Immature natural killer cell (primary cell): Measurements from ENCODE around the gene MAGI1. TPM values are rescaled to one million over a fixed set of nuclear protein-coding genes. Genes with fewer than 3 reads are reported as not detected.

ENCODE experiments used
- DNase-seq, 3 donors: peaks; one replicate each; pipeline ENCODE4 v3.0.0; 2022; ENCODE audit warnings: mixed read lengths in 1 of 3
- H3K27ac Mint-ChIP-seq, 6 donors: one replicate each; pipeline ENCODE4 v1.8.0; 2020; ENCODE audit warnings: mixed read lengths in 6 of 6, mild to moderate bottlenecking in 5 of 6, inconsistent platforms in 4 of 6, moderate library complexity in 3 of 6
- H3K27me3 Mint-ChIP-seq, 3 donors: one replicate each; pipeline ENCODE4 v1.8.0; 2020 to 2021; ENCODE audit warnings: low read depth in 3 of 3, mild to moderate bottlenecking in 3 of 3, mixed read lengths in 3 of 3, moderate library complexity in 3 of 3, inconsistent platforms in 1 of 3
- H3K36me3 Mint-ChIP-seq, 3 donors: one replicate each; pipeline ENCODE4 v1.8.0; 2020; ENCODE audit warnings: mixed read lengths in 3 of 3, inconsistent platforms in 2 of 3, mild to moderate bottlenecking in 2 of 3
- H3K4me1 Mint-ChIP-seq, 2 donors: one replicate each; pipeline ENCODE4 v1.8.0; 2020; ENCODE audit warnings: inconsistent platforms in 2 of 2, mild to moderate bottlenecking in 2 of 2, mixed read lengths in 2 of 2, moderate library complexity in 1 of 2
- H3K4me3 Mint-ChIP-seq, 5 donors: one replicate each; pipeline ENCODE4 v1.8.0; 2020; ENCODE audit warnings: mild to moderate bottlenecking in 5 of 5, mixed read lengths in 5 of 5, inconsistent platforms in 3 of 5, moderate library complexity in 3 of 5
- H3K9me3 Mint-ChIP-seq, 6 donors: one replicate each; pipeline ENCODE4 v1.8.0; 2020; ENCODE audit warnings: mild to moderate bottlenecking in 6 of 6, mixed read lengths in 6 of 6, inconsistent platforms in 4 of 6, moderate library complexity in 3 of 6
- polyA plus RNA-seq, 3 donors: library from polyadenylated mRNA; unstranded; fragments of 300-500 nt; fragmentation: Illumina TruSeq; gene quantifications; one replicate each; pipeline ENCODE4 v1.2.3, GENCODE V29; 2021

The MAGI1 gene
- polyA plus RNA-seq, 3 donors from 2014 or later, result not detected

DNA sequence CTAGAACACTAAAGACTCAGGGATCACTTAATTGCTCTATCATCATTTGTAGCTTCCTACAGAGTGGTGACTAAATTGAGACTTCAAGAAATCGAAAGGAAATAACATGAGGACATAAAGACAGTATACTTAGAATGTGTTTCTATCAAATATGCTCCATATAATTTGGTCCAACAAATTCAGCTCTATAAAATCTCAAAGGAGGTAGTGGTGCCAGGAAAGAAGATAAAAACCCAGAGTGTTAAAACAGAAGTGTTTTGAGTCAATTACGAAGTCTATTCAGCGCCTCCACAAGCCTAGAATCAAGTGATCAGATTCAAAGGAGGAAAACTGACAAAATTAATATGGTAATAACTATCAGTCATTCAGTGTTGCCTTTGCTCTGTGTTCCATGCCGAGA lies 22.9 kb downstream of the MAGI1 start:
- Mint-ChIP-seq H3K36me3 (no peaks in the 10 kb centered on the region), H3K4me3 (no peak overlapping the region), H3K4me1 (no peaks in the 10 kb centered on the region), H3K27me3 (peaks cover 0 to 5% (median 0%) of the 10 kb centered on the region in 3 donors), H3K9me3 (peaks cover 0 to 2% (median 0%) of the 10 kb centered on the region in 6 donors), H3K27ac (no peak overlapping the region)
- no peak for DNase-seq

- no peak overlapping the region for H3K4me3 Mint-ChIP-seq
- no peaks in the 10 kb centered on the region for H3K4me1 Mint-ChIP-seq
- peaks cover 0 to 2% (median 0%) of the 10 kb centered on the region in 6 donors for H3K9me3 Mint-ChIP-seq
- DNase-seq, result no peak
- H3K27ac Mint-ChIP-seq, result no peak overlapping the region
- H3K27me3 Mint-ChIP-seq, result peaks cover 0 to under 1% (median under 1%) of the 10 kb centered on the region in 3 donors
- no peaks in the 10 kb centered on the region for H3K36me3 Mint-ChIP-seq
Measured at GRCh38 chr3:66014651-66015050, 24.1 kb downstream of the MAGI1 start.

DNA sequence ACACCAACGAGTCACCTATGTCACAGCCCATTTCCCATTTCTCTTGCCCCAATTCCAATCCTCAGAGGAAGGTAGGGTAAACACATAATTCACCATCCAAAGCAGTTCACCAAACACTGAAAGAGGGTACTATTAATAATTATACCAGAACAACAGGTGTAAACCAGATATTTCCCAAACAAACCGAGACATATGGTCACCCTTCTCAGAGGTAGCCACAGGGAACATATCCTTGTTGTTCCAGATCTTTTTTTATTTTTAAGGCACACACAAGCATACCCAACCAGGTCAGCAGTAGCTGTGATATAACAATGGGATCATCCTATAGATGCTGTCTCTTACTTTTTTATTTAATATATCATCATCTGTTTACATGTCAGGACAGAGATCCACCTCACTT lies 24.7 kb downstream of the MAGI1 start:
- H3K27me3 Mint-ChIP-seq, result peaks cover 0 to 6% (median 0%) of the 10 kb centered on the region in 3 donors
- H3K9me3 Mint-ChIP-seq, result peaks cover 0 to 2% (median 0%) of the 10 kb centered on the region in 6 donors
- no peaks in the 10 kb centered on the region for H3K4me1 Mint-ChIP-seq
- no peak for DNase-seq
- H3K27ac Mint-ChIP-seq, result no peak overlapping the region
- no peak overlapping the region for H3K4me3 Mint-ChIP-seq
- no peaks in the 10 kb centered on the region for H3K36me3 Mint-ChIP-seq

- H3K27ac Mint-ChIP-seq, result no peak overlapping the region
- H3K4me3 Mint-ChIP-seq, result no peak overlapping the region
- H3K9me3 Mint-ChIP-seq, result peaks cover 0 to 2% (median 0%) of the 10 kb centered on the region in 6 donors
- no peaks in the 10 kb centered on the region for H3K4me1 Mint-ChIP-seq
- no peak for DNase-seq
- H3K36me3 Mint-ChIP-seq, result no peaks in the 10 kb centered on the region
- peaks cover 0 to 11% (median 0%) of the 10 kb centered on the region in 3 donors for H3K27me3 Mint-ChIP-seq
Measured at GRCh38 chr3:66012711-66013110, 26.0 kb downstream of the MAGI1 start.

DNA sequence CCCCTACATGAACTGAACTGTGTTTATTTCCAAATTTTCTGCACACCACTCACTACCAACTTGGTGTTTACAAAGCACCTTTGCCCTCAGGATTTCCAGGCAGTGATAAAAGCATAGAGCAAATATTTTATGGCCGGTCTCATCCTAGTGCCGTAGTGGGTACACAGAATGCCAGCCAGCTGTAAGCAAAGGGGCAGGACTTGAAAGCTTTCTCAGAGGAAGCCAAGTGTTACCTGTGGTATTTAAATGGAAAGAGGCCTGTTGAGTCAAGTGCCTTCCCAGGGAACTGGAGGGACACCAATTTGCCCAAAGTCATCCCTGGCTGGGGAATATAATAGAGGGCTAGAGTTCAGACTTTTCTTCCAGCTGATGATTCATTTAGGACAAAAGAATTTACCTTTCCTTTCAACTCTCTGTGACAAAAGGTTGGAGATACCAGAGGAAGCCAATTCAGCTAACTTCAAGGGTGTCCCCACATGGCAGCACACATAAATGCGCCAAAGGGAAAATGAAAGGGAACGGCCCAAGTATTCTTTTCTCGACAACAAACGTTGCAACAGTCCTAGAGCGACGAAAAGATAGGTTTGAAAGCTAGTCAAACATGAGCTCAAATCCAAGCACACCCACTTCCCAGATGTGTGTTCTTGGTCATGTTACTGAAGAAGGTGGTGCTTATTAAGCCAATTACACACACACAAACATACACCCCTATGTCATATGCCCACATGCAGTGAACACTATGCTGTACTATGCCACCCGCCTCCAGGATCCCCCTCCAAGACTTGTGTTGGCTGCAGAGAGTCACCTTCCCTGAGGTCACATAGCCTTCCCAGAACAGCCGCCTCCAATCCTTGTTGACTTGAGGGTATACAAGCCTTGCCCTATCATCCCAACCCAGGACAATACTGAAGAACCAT lies 27.7 kb downstream of the MAGI1 start:
- Mint-ChIP-seq H3K9me3 (peaks cover 0 to 2% (median under 1%) of the 10 kb centered on the region in 6 donors), H3K27me3 (peaks cover 0 to 11% (median 0%) of the 10 kb centered on the region in 3 donors), H3K4me1 (no peaks in the 10 kb centered on the region), H3K27ac (no peak overlapping the region), H3K36me3 (no peaks in the 10 kb centered on the region), H3K4me3 (no peak overlapping the region)
- no peak for DNase-seq

GRCh38 chr3:66010348-66010738 lies 28.4 kb downstream of the MAGI1 start:
- no peaks in the 10 kb centered on the region for H3K4me1 Mint-ChIP-seq
- no peak for DNase-seq
- peaks cover 0 to 2% (median under 1%) of the 10 kb centered on the region in 6 donors for H3K9me3 Mint-ChIP-seq
- peaks cover 0 to 11% (median 1%) of the 10 kb centered on the region in 3 donors for H3K27me3 Mint-ChIP-seq
- no peak overlapping the region for H3K4me3 Mint-ChIP-seq
- H3K36me3 Mint-ChIP-seq, result no peaks in the 10 kb centered on the region
- H3K27ac Mint-ChIP-seq, result no peak overlapping the region

GRCh38 chr3:66004244-66004643 lies 34.5 kb downstream of the MAGI1 start:
- Mint-ChIP-seq H3K4me1 (no peaks in the 10 kb centered on the region), H3K9me3 (peaks cover 0 to 3% (median under 1%) of the 10 kb centered on the region in 6 donors)

DNA sequence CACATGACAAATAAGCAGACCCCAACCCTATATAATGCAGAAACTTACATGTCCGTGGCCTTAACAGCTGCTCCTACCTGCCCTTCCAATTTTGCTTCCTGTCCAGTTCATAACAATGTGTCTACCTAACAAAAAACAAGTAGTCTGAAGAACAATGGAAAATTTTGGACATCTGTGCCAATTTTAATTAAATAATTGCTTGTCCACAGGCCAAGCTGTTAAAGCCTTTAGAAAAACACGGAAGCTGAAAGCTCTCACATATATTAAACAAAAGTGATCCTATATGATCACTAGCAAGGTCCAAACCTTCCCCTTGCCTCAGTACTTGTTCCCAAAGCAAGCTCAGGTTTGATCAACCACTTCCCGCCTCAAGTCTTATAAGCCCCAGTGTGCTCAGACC lies 37.1 kb downstream of the MAGI1 start:
- H3K4me1 Mint-ChIP-seq, result no peaks in the 10 kb centered on the region
- H3K27ac Mint-ChIP-seq, result no peak overlapping the region

More at GRCh38 chr3:66004244-66004643, 34.5 kb downstream of the MAGI1 start:
- Mint-ChIP-seq H3K27ac (no peak overlapping the region), H3K4me3 (no peak overlapping the region), H3K36me3 (no peaks in the 10 kb centered on the region), H3K27me3 (peaks cover 2 to 8% (median 2%) of the 10 kb centered on the region in 3 donors)
- no peak for DNase-seq

DNA sequence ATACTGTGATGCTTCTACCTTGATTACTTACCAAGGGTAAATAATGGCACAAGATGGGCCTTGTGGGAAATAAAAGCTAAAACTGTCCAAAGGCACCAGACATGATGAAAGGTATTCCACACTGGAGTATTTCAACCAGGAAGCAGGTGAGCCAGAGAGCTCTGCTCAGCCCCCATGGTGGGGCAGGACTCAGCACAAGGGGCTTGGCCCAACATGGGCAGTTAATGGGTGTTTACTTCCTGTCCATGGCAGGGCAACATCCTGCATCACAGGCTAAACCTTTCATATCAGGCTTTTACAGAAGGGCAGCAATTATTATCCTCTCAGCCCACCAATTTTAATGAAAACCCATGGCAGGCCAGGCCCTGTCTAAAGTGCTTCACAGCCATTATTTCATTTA lies 38.2 kb downstream of the MAGI1 start:
- no peaks in the 10 kb centered on the region for H3K36me3 Mint-ChIP-seq

More for the DNA sequence above, 37.1 kb downstream of the MAGI1 start:
- H3K4me3 Mint-ChIP-seq, result no peak overlapping the region
- H3K9me3 Mint-ChIP-seq, result peaks cover 0 to 6% (median 0%) of the 10 kb centered on the region in 6 donors
- no peak for DNase-seq
- no peaks in the 10 kb centered on the region for H3K36me3 Mint-ChIP-seq
- H3K27me3 Mint-ChIP-seq, result peaks cover 2% of the 10 kb centered on the region in 3 donors

GRCh38 chr3:65999606-66000005 lies 39.1 kb downstream of the MAGI1 start:
- peaks cover 0 to 8% (median 0%) of the 10 kb centered on the region in 6 donors for H3K9me3 Mint-ChIP-seq
- no peaks in the 10 kb centered on the region for H3K36me3 Mint-ChIP-seq
- no peak for DNase-seq
- H3K27me3 Mint-ChIP-seq, result peaks cover 0 to 6% (median 2%) of the 10 kb centered on the region in 3 donors
- no peaks in the 10 kb centered on the region for H3K4me1 Mint-ChIP-seq
- H3K4me3 Mint-ChIP-seq, result no peak overlapping the region
- H3K27ac Mint-ChIP-seq, result no peak overlapping the region

More for the DNA sequence above, 38.2 kb downstream of the MAGI1 start:
- H3K4me1 Mint-ChIP-seq, result no peaks in the 10 kb centered on the region
- H3K27ac Mint-ChIP-seq, result no peak overlapping the region
- peaks cover 2 to 6% (median 2%) of the 10 kb centered on the region in 3 donors for H3K27me3 Mint-ChIP-seq
- no peak for DNase-seq
- H3K9me3 Mint-ChIP-seq, result peaks cover 0 to 6% (median 0%) of the 10 kb centered on the region in 6 donors
- no peak overlapping the region for H3K4me3 Mint-ChIP-seq

DNA sequence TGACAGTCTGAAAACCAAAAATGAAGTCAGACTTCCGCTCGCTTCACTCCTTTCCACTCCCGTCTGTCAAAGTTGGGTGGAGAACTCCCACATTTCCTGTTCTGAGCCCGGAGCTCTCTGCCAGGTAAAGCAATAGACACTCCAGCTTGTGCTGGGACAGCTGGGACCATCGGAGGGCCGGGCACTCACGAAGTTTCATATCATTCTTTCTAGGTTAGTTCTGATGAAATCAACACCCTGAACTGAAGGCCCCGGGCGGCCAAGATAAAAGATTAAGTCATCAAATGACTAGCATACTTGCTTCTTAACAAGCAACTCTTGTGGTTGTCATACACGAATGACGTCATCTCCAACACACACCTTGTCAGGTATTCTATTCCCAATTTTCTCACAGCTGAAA lies 42.1 kb downstream of the MAGI1 start:
- Mint-ChIP-seq H3K4me1 (no peaks in the 10 kb centered on the region), H3K4me3 (no peak overlapping the region), H3K36me3 (no peaks in the 10 kb centered on the region), H3K27ac (no peak overlapping the region), H3K27me3 (peaks cover 0 to 8% (median 0%) of the 10 kb centered on the region in 3 donors), H3K9me3 (peaks cover 0 to 6% (median 0%) of the 10 kb centered on the region in 6 donors)
- no peak for DNase-seq

DNA sequence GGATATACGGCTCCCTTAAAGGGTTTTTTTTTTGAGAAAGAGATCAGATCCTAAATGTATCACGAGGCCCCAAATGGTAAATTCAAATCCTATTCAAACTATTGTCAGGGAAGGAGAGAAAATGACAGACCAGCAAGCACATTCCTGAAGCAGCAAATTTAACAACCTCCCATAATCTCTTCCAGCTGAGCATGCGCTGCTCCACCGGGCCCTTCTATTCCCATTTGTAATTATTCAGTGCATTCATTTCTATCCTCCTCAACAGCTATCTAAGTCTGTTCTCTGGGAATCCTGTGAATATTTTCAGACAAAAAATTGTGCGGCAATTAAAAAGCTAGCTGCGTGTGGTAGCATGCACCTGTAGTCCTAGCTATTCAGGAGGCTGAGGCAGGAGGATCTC lies 43.2 kb downstream of the MAGI1 start:
- peaks cover 0 to 7% (median 0%) of the 10 kb centered on the region in 6 donors for H3K9me3 Mint-ChIP-seq
- no peak overlapping the region for H3K4me3 Mint-ChIP-seq
- no peaks in the 10 kb centered on the region for H3K4me1 Mint-ChIP-seq
- H3K27ac Mint-ChIP-seq, result no peak overlapping the region
- H3K36me3 Mint-ChIP-seq, result no peaks in the 10 kb centered on the region
- peaks cover 0 to 6% (median 0%) of the 10 kb centered on the region in 3 donors for H3K27me3 Mint-ChIP-seq
- DNase-seq, result no peak

- Mint-ChIP-seq H3K9me3 (peaks cover 0 to 7% (median 0%) of the 10 kb centered on the region in 6 donors), H3K4me3 (no peak overlapping the region)
Measured at GRCh38 chr3:65995030-65995429, 43.7 kb downstream of the MAGI1 start.

GRCh38 chr3:65993134-65993900 lies 45.4 kb downstream of the MAGI1 start:
- no peak for DNase-seq
- Mint-ChIP-seq H3K9me3 (peaks cover 0 to 7% (median 0%) of the 10 kb centered on the region in 6 donors), H3K27ac (no peak overlapping the region), H3K4me1 (no peaks in the 10 kb centered on the region), H3K27me3 (peaks cover 0 to 6% (median 0%) of the 10 kb centered on the region in 3 donors), H3K4me3 (no peak overlapping the region), H3K36me3 (no peaks in the 10 kb centered on the region)

More at GRCh38 chr3:65995030-65995429, 43.7 kb downstream of the MAGI1 start:
- DNase-seq, result no peak
- Mint-ChIP-seq H3K27ac (no peak overlapping the region), H3K36me3 (no peaks in the 10 kb centered on the region), H3K4me1 (no peaks in the 10 kb centered on the region), H3K27me3 (peaks cover 0 to 6% (median 0%) of the 10 kb centered on the region in 3 donors)
